HCT116 (cell line): ENCODE data around the gene PBX2.

Source experiments
- CEBPB ChIP-seq: IDR thresholded peaks from 2 replicates; pipeline ENCODE4 v1.6.1; 2012; ENCODE audit warnings: low read depth
- CTCF ChIP-seq, 3 experiments: fragments of 200-600 bp in 1 of 3; sonication (generic) in 1 of 3; IDR thresholded peaks in 2 of 3; conservative IDR thresholded peaks in 1 of 3; 2 replicates each; pipeline ENCODE4 v1.5.1; 2012 to 2017; ENCODE audit warnings: low read depth in 2 of 3, low read length in 2 of 3, antibody characterized with exemption in 1 of 3, borderline replicate concordance in 1 of 3, control low read depth in 1 of 3, mild to moderate bottlenecking in 1 of 3, mixed read lengths in 1 of 3, mixed run types in 1 of 3, moderate library complexity in 1 of 3; ENCODE audit not compliant: insufficient read depth in 1 of 3
- EGR1 ChIP-seq: IDR thresholded peaks from 2 replicates; pipeline ENCODE4 v1.6.1; 2012; ENCODE audit warnings: low read depth
- EZH2 ChIP-seq: fragments of 200-600 bp; sonication (generic); IDR thresholded peaks from 2 replicates; pipeline ENCODE4 v1.6.1; 2017; ENCODE audit warnings: antibody characterized with exemption, mixed run types
- EZH2phosphoT487 ChIP-seq: fragments of 200-600 bp; IDR thresholded peaks from 2 replicates; pipeline ENCODE4 v1.6.1; 2018; ENCODE audit warnings: antibody characterized with exemption, borderline replicate concordance
- MAX ChIP-seq: IDR thresholded peaks from 2 replicates; pipeline ENCODE4 v1.6.1; 2012
- POLR2A ChIP-seq: IDR thresholded peaks from 2 replicates; pipeline ENCODE4 v1.7.0; 2011; ENCODE audit warnings: borderline replicate concordance; ENCODE audit not compliant: insufficient read depth, insufficient read length; ENCODE audit errors: extremely low read depth
- POLR2AphosphoS5 ChIP-seq: IDR thresholded peaks from 2 replicates; pipeline ENCODE4 v1.6.1; 2011; ENCODE audit warnings: mild to moderate bottlenecking, low read depth, low read length, moderate library complexity
- REST ChIP-seq: IDR thresholded peaks from 2 replicates; pipeline ENCODE4 v1.6.1; 2012; ENCODE audit warnings: low read depth
- SIN3A ChIP-seq: IDR thresholded peaks from 2 replicates; pipeline ENCODE4 v1.6.1; 2012; ENCODE audit warnings: low read depth
- SP1 ChIP-seq: IDR thresholded peaks from 2 replicates; pipeline ENCODE4 v1.6.1; 2012; ENCODE audit warnings: low read depth
- SRF ChIP-seq: IDR thresholded peaks from 2 replicates; pipeline ENCODE4 v1.6.1; 2012; ENCODE audit warnings: low read depth
- TCF7L2 ChIP-seq: IDR thresholded peaks from 2 replicates; pipeline ENCODE4 v1.7.0; 2011; ENCODE audit warnings: borderline replicate concordance, inconsistent platforms; ENCODE audit not compliant: insufficient read depth, insufficient read length; ENCODE audit errors: extremely low read depth

GRCh38 chr6:32190054-32190851, at the start of gene PBX2:
- TF ChIP-seq REST (no peak), MAX (no peak), SRF (no peak), EZH2 (no peak), CTCF (IDR thresholded peaks at IDR 0.05 in 2 of 3, conservative IDR thresholded peaks at IDR 0.05 in 1 of 3; ENCODE audit: borderline replicate concordance in 1 of 3, insufficient read depth in 1 of 3, low read depth in 2 of 3, low read length in 2 of 3) (no peak), POLR2AphosphoS5 (peak; percentile 91), CEBPB (no peak), SP1 (no peak), SIN3A (no peak), EZH2phosphoT487 (no peak), EGR1 (no peak), POLR2A (peak; percentile 43), TCF7L2 (peak; percentile 7)
